ENCODE data around the gene FCHO1. TPM values are rescaled to one million over a fixed set of nuclear protein-coding genes. Genes with fewer than 3 reads are reported as not detected.

Gene FCHO1
- total RNA-seq, 1 experiment from 2014 or later, result 0.39 TPM

DNA sequence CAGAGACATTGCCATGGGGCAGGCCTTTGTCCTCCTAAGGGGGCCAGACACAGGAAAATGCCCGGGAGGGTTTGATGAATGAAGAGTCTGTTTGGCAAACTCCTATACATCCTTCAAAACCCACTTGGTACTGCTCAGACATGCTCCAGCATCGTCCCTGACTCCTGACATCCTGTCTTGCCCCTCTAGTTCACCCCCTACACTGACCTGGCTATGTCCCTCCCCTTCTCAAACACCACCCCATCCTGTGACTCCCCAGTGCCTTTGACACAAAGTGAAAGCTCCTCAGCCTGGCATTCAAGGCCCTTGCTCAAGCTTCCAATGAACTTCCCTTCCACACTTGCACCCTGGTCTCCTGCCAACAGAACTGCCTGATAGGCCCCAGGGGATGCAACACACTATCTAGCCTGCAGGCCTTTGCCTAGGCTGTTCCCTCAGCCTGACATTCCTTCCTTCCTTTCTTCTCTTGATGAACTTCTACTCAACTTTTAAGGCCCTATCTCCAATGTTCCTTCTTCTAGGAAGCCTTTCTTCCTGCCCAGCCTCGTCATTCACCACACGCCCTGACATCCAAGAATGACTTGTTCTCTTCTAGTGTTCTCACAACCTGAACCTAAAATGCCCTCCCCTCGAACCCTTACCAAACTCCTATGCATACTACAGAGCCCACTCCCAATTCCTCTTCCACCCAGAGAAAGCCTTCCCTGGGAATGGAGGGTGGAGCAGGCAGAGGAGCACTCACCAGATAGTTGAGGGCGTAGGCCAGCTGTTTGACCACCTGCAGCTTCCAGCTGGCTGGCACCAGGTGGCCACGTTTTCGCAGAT is 84.1 kb downstream of the FCHO1 start:
- DNase-seq, result no peak
- H3K27me3 ChIP-seq (replicated peaks; ENCODE audit: control insufficient read depth, insufficient read depth, low read length), result no peaks in the 10 kb centered on the region; the same call in 1 of the 2 replicates
- H3K36me3 ChIP-seq (ENCODE audit: control insufficient read depth, insufficient read depth, low read length), result no peaks in the 10 kb centered on the region
- Mint-ChIP-seq H3K4me1 (ENCODE audit: low read depth, unreplicated experiment) (no peaks in the 10 kb centered on the region), H3K9me3 (ENCODE audit: unreplicated experiment) (no peaks in the 10 kb centered on the region), H3K4me3 (ENCODE audit: unreplicated experiment) (no peak overlapping the region), H3K27me3 (ENCODE audit: insufficient read depth, unreplicated experiment) (peaks cover 3% of the 10 kb centered on the region), H3K27ac (ENCODE audit: unreplicated experiment) (no peak overlapping the region), H3K36me3 (ENCODE audit: insufficient read depth, unreplicated experiment) (no peaks in the 10 kb centered on the region)
- ChIA-PET POLR2A (no interaction called here), CTCF (interaction anchor here (0.6 to 0.7 kb wide), 2 partner anchors 69 to 95 kb away, joined by 5 read pairs; no protein-coding TSS in a partner anchor)
- no peaks in the 10 kb centered on the region for H3K4me1 ChIP-seq
- no peak overlapping the region for H3K4me3 ChIP-seq (ENCODE audit: low read depth, low read length)
- no peaks in the 10 kb centered on the region for H3K9me3 ChIP-seq
- BruUV-seq (replicated peaks), result no TSS peak
- intact Hi-C loops (cut with micrococcal nuclease; ENCODE audit: unreplicated experiment), result no loop called here
- TF ChIP-seq CTCF (IDR thresholded peaks at IDR 0.05; ENCODE audit: insufficient read depth in 1 of 2, low read depth in 1 of 2, low read length in 1 of 2, severe bottlenecking in 1 of 2, unreplicated experiment in 1 of 2), result no peak

DNA sequence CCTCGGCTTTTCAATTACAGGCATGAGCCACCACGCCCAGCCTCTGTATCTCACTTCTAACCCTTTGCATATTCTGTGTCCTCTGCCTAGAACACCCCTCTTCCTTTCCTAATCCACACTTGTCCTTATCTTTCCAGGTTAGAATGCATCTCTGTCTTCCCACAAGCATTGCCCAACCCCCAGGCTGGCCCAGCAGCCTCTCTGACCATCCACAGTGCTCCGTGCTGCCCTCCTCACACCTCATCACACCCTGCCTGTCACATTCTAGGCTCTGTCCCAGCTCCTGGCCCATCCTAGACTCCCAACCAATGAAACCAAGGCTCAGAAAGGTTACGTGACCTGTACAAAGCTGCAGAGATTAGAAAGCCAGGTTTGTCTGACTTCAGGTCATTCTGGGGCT is 85.3 kb downstream of the FCHO1 start:
- H3K36me3 Mint-ChIP-seq (ENCODE audit: insufficient read depth, unreplicated experiment), result no peaks in the 10 kb centered on the region
- H3K27ac Mint-ChIP-seq (ENCODE audit: unreplicated experiment), result no peak overlapping the region
- H3K4me3 Mint-ChIP-seq (ENCODE audit: unreplicated experiment), result no peak overlapping the region
- Histone ChIP-seq H3K4me3 (ENCODE audit: low read depth, low read length) (no peak overlapping the region), H3K27me3 (replicated peaks; ENCODE audit: control insufficient read depth, insufficient read depth, low read length) (no peaks in the 10 kb centered on the region; the same call in 1 of the 2 replicates), H3K4me1 (no peaks in the 10 kb centered on the region), H3K36me3 (ENCODE audit: control insufficient read depth, insufficient read depth, low read length) (no peaks in the 10 kb centered on the region), H3K9me3 (no peaks in the 10 kb centered on the region)
- TF ChIP-seq CTCF (IDR thresholded peaks at IDR 0.05; ENCODE audit: insufficient read depth in 1 of 2, low read depth in 1 of 2, low read length in 1 of 2, severe bottlenecking in 1 of 2, unreplicated experiment in 1 of 2), result no peak
- ChIA-PET CTCF (no interaction called here), POLR2A (no interaction called here)
- intact Hi-C loops (cut with micrococcal nuclease; ENCODE audit: unreplicated experiment), result no loop called here
- no peaks in the 10 kb centered on the region for H3K4me1 Mint-ChIP-seq (ENCODE audit: low read depth, unreplicated experiment)
- H3K27me3 Mint-ChIP-seq (ENCODE audit: insufficient read depth, unreplicated experiment), result peaks cover 3% of the 10 kb centered on the region
- no peaks in the 10 kb centered on the region for H3K9me3 Mint-ChIP-seq (ENCODE audit: unreplicated experiment)
- no peak for DNase-seq
- BruUV-seq (replicated peaks), result no TSS peak

DNA sequence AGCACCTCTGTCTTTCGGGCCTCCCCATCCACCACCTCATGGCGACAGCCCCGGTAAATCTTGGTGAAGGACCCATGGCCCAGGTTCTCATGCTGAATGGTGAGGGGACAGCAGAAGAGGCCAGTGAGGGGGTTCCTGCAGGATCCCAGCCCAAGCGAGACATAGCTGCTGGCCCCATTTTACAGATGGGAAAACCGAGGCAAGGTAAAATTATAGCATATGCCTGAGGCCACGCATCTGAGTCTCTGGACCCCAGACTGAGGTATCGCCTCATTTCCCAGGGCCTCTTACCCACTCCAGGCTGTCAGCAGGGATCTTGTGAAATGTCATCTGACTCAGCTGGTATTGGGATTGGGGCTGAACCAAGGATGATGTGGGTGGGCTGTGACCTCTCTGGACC is 86.7 kb downstream of the FCHO1 start:
- Histone ChIP-seq H3K4me3 (ENCODE audit: low read depth, low read length) (no peak overlapping the region), H3K4me1 (no peaks in the 10 kb centered on the region), H3K9me3 (no peaks in the 10 kb centered on the region), H3K27me3 (replicated peaks; ENCODE audit: control insufficient read depth, insufficient read depth, low read length) (no peaks in the 10 kb centered on the region), H3K36me3 (ENCODE audit: control insufficient read depth, insufficient read depth, low read length) (no peaks in the 10 kb centered on the region)
- no peaks in the 10 kb centered on the region for H3K9me3 Mint-ChIP-seq (ENCODE audit: unreplicated experiment)
- no TSS peak for BruUV-seq (replicated peaks)
- DNase-seq, result no peak
- CTCF ChIA-PET, result no interaction called here
- H3K4me1 Mint-ChIP-seq (ENCODE audit: low read depth, unreplicated experiment), result no peaks in the 10 kb centered on the region
- no peak for TF ChIP-seq CTCF (IDR thresholded peaks at IDR 0.05; ENCODE audit: insufficient read depth in 1 of 2, low read depth in 1 of 2, low read length in 1 of 2, severe bottlenecking in 1 of 2, unreplicated experiment in 1 of 2)
- intact Hi-C loops (cut with micrococcal nuclease; ENCODE audit: unreplicated experiment), result no loop called here
- H3K27me3 Mint-ChIP-seq (ENCODE audit: insufficient read depth, unreplicated experiment), result peaks cover 3% of the 10 kb centered on the region
- POLR2A ChIA-PET, result no interaction called here
- no peak overlapping the region for H3K27ac Mint-ChIP-seq (ENCODE audit: unreplicated experiment)
- H3K4me3 Mint-ChIP-seq (ENCODE audit: unreplicated experiment), result no peak overlapping the region
- no peaks in the 10 kb centered on the region for H3K36me3 Mint-ChIP-seq (ENCODE audit: insufficient read depth, unreplicated experiment)

Other genes starting within 250 kb of the FCHO1 start
- gene PGLS, start 239.8 kb upstream of the FCHO1 start, total RNA-seq (2022), result 69.2 and 69.7 TPM in 2 replicates
- gene COLGALT1, start 195.8 kb upstream of the FCHO1 start, total RNA-seq (2022), result 80.1 and 81.9 TPM in 2 replicates
- gene UNC13A, start 63.1 kb upstream of the FCHO1 start, total RNA-seq (2022), result 0.18 and 0.23 TPM in 2 replicates
- 51.4 and 58.2 TPM in 2 replicates for gene MAP1S, start 32.0 kb upstream of the FCHO1 start, total RNA-seq (2022)
- gene B3GNT3, start 43.7 kb downstream of the FCHO1 start, total RNA-seq (2022), result 2.8 and 4.6 TPM in 2 replicates
- gene INSL3, start 70.0 kb downstream of the FCHO1 start, total RNA-seq (2022), result not detected in 2 replicates
- not detected in 2 replicates for gene JAK3, start 96.5 kb downstream of the FCHO1 start, total RNA-seq (2022)
- 1,599 and 1,686 TPM in 2 replicates for gene RPL18A, start 108.4 kb downstream of the FCHO1 start, total RNA-seq (2022)
- 0.43 TPM in 1 of 2 replicates, not detected in the other for gene SLC5A5, start 120.5 kb downstream of the FCHO1 start, total RNA-seq (2022)
- gene CCDC124, start 181.5 kb downstream of the FCHO1 start, total RNA-seq (2022), result 73.3 TPM in 2 replicates
- gene KCNN1, start 215.6 kb downstream of the FCHO1 start, total RNA-seq (2022), result not detected in 2 replicates

All from Caco-2 (cell line).